ENCODE results near the gene MGLL. TPM values are rescaled to one million over a fixed set of nuclear protein-coding genes. Genes with fewer than 3 reads are reported as not detected.
A peak's percentile ranks its signal among the peaks of the same experiment; 100 is the strongest.

MGLL gene
- total RNA-seq, 1 donor from 2014 or later, result 10.3 TPM

DNA sequence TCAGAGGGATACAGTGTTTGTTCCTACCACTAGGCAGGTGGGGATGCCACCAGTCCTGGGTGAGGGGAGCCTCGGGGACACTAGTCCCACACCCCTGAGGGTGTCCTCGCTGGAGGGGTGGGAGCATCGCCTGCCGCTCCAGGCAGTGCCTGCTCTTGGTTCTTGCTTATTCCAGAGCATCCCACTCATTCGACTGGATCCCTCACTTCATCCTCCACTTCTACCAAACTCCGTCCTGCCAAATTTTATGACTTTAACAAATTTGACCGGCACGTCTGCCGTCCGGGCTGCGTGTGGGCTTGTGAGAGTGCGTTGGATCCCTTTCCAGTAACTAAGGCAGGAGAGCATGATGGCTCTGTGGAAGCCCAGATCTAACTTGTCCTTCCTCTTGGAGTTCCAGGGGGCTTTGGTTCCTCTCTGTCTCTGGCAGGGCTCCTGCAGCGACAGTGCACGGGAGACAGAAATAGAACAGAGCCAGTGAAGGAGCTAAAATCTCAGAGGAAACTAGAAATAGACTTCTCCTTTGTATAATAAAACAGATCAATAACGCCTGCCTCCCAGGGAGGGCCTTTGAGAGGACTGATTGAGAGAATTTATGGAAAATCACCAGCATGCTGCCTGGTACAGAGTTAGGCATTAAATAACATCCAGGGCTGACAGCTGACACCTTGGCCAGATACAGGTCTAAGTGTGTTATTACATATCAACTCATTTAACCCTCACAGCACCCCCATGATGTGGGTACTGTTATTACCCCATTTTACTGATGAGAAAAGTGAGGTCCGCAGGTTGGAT, 34.5 kb downstream of the MGLL start:
- DNase-seq, result no peak
- H3K27ac Mint-ChIP-seq (ENCODE audit: unreplicated experiment), result peak overlapping the region; percentile 56

DNA sequence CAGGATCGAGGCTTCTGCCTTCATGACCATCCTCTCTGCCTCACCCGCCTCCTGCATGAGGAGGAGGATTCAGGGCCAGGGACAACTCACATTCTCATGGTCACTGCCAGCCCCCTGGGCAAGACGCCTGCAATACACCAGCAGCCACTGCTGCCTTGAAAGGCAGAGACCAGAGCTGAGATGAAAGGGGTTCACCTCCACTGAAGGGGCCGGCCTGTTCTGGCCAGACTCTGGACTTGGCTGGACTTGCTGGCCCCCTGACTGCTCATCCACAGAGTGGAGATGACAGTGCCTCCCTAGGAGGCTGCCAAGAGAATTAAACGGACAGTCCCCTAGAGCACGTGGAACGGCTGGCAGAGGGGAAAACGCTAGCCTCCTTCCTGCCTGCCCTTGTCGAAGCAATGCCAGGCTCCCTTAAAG, 35.2 kb downstream of the MGLL start:
- no peak for DNase-seq
- no peak overlapping the region for H3K27ac Mint-ChIP-seq (ENCODE audit: unreplicated experiment)
- no peak for TF ChIP-seq CTCF (IDR thresholded peaks at IDR 0.05; ENCODE audit: partially characterized antibody, unreplicated experiment)
- peaks cover 53% of the 10 kb centered on the region for H3K4me1 Mint-ChIP-seq (ENCODE audit: low read depth, unreplicated experiment)
- no peaks in the 10 kb centered on the region for H3K36me3 Mint-ChIP-seq (ENCODE audit: unreplicated experiment)
- H3K4me3 Mint-ChIP-seq (ENCODE audit: unreplicated experiment), result no peak overlapping the region
- peaks cover 6% of the 10 kb centered on the region for H3K27me3 Mint-ChIP-seq (ENCODE audit: unreplicated experiment)
- H3K9me3 Mint-ChIP-seq (ENCODE audit: unreplicated experiment), result no peaks in the 10 kb centered on the region

More for the DNA sequence above, 34.5 kb downstream of the MGLL start:
- Mint-ChIP-seq H3K36me3 (ENCODE audit: unreplicated experiment) (no peaks in the 10 kb centered on the region), H3K4me3 (ENCODE audit: unreplicated experiment) (peak overlapping the region; percentile 74), H3K27me3 (ENCODE audit: unreplicated experiment) (peaks cover 6% of the 10 kb centered on the region), H3K9me3 (ENCODE audit: unreplicated experiment) (no peaks in the 10 kb centered on the region), H3K4me1 (ENCODE audit: low read depth, unreplicated experiment) (peaks cover 53% of the 10 kb centered on the region)
- no peak for TF ChIP-seq CTCF (IDR thresholded peaks at IDR 0.05; ENCODE audit: partially characterized antibody, unreplicated experiment)

DNA sequence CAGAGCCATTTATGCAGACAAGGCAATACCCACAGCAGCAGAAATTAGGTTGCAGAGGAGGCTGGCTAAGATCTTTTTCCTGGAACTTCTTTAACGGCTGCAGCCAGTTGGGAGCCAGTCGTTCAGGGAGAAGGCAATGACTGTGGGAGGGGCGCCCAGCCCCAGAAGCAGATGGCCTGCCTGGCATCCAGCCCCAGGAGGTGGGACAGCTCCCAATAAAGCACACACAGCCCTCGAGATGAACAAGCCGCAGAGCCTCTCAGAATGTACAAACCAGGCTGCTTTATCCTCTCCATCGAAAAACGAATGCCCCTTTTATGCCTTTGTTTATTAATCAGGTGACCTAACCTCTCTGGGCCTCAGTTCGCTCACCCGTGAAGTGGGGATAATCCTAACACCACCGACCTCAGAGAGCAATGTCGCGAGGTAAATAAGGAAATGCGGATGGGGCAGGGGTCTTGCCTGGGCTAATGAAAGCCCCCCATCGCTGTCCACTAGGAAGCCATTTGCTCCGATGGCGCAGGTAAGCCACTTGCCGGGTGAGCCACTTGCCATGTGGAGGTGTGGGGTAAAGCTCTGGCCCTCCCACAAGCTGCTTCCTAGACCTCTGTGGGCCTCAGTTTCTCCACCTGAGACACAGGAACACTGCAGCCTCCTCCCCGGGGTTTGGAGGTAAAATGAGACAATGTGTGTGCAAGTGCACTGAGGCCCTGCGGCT, 35.8 kb downstream of the MGLL start:
- H3K27ac Mint-ChIP-seq (ENCODE audit: unreplicated experiment), result peak overlapping the region; percentile 43
- peaks cover 55% of the 10 kb centered on the region for H3K4me1 Mint-ChIP-seq (ENCODE audit: low read depth, unreplicated experiment)
- H3K36me3 Mint-ChIP-seq (ENCODE audit: unreplicated experiment), result no peaks in the 10 kb centered on the region
- DNase-seq, result no peak
- TF ChIP-seq CTCF (IDR thresholded peaks at IDR 0.05; ENCODE audit: partially characterized antibody, unreplicated experiment), result no peak
- peaks cover under 1% of the 10 kb centered on the region for H3K9me3 Mint-ChIP-seq (ENCODE audit: unreplicated experiment)
- H3K27me3 Mint-ChIP-seq (ENCODE audit: unreplicated experiment), result peaks cover 6% of the 10 kb centered on the region
- peak overlapping the region; percentile 20 for H3K4me3 Mint-ChIP-seq (ENCODE audit: unreplicated experiment)

GRCh38 chr3:127785711-127786265, 36.5 kb downstream of the MGLL start:
- peaks cover 2% of the 10 kb centered on the region for H3K9me3 Mint-ChIP-seq (ENCODE audit: unreplicated experiment)
- H3K36me3 Mint-ChIP-seq (ENCODE audit: unreplicated experiment), result no peaks in the 10 kb centered on the region
- H3K27ac Mint-ChIP-seq (ENCODE audit: unreplicated experiment), result no peak overlapping the region
- peaks cover 6% of the 10 kb centered on the region for H3K27me3 Mint-ChIP-seq (ENCODE audit: unreplicated experiment)
- no peak overlapping the region for H3K4me3 Mint-ChIP-seq (ENCODE audit: unreplicated experiment)
- no peak for TF ChIP-seq CTCF (IDR thresholded peaks at IDR 0.05; ENCODE audit: partially characterized antibody, unreplicated experiment)
- DNase-seq, result no peak
- H3K4me1 Mint-ChIP-seq (ENCODE audit: low read depth, unreplicated experiment), result peaks cover 50% of the 10 kb centered on the region

All from glutamatergic neuron (in vitro differentiated cells).